BLaER1 treated with 17β-estradiol and CSF1 and Interleukin-3, amounts not matched to agents 10 nM and 100 nM (cell line): ENCODE results near the gene EZR.

Experiments
- H3K27ac ChIP-seq, 11 experiments: shearing (Covaris generic); formaldehyde crosslinking; 2 replicates each; pipeline ENCODE4 v1.8.1; 2022
- H3K27me3 ChIP-seq, 11 experiments: shearing (Covaris generic); formaldehyde crosslinking; 2 replicates each; pipeline ENCODE4 v1.8.1; 2022
- H3K36me3 ChIP-seq, 11 experiments: shearing (Covaris generic); formaldehyde crosslinking; 2 replicates each; pipeline ENCODE4 v1.8.1; 2022
- H3K4me1 ChIP-seq, 10 experiments: shearing (Covaris generic); formaldehyde crosslinking; 2 replicates each; pipeline ENCODE4 v1.8.1; 2022
- H3K4me2 ChIP-seq, 11 experiments: shearing (Covaris generic); formaldehyde crosslinking; 2 replicates each; pipeline ENCODE4 v1.8.1; 2022
- H3K4me3 ChIP-seq, 10 experiments: shearing (Covaris generic); formaldehyde crosslinking; 2 replicates each; pipeline ENCODE4 v1.8.1; 2022
- H3K9ac ChIP-seq, 11 experiments: shearing (Covaris generic); formaldehyde crosslinking; 2 replicates each; pipeline ENCODE4 v1.8.1; 2022
- H3K9me3 ChIP-seq, 11 experiments: shearing (Covaris generic); formaldehyde crosslinking; replicated peaks in 1 of 11; 2 replicates each; pipeline ENCODE4 v1.8.1; 2022
- H4K20me1 ChIP-seq, 11 experiments: shearing (Covaris generic); formaldehyde crosslinking; 2 replicates each; pipeline ENCODE4 v1.8.1; 2022
- Cebpa-rat ChIP-seq, 11 experiments: shearing (Covaris generic); IDR thresholded peaks; 2 replicates each; pipeline ENCODE4 v1.8.1; 2022

The EZR gene

GRCh38 chr6:158854214-158855101 is 35.3 kb upstream of the EZR start:
- Histone ChIP-seq H3K27ac (peak overlapping the region in 10 of 11 experiments; percentile 53 to 85 (median 76); a peak in 21 of 22 replicates), H3K27me3 (no peaks in the 10 kb centered on the region), H3K9ac (peak overlapping the region in 10 of 11 experiments; percentile 27 to 71 (median 52); a peak in 18 of 22 replicates), H3K9me3 (no peaks in the 10 kb centered on the region), H3K4me3 (peak overlapping the region in 2 of 10 experiments; percentile 7 to 32; a peak in 1 of 20 replicates), H3K36me3 (no peaks in the 10 kb centered on the region), H3K4me1 (peaks cover 49 to 91% (median 77%) of the 10 kb centered on the region in 10 experiments), H4K20me1 (no peaks in the 10 kb centered on the region), H3K4me2 (peak overlapping the region; percentile 61 to 96 (median 83))
- TF ChIP-seq Cebpa-rat (IDR thresholded peaks at IDR 0.05), result no peak

- Histone ChIP-seq H3K36me3 (no peaks in the 10 kb centered on the region), H3K9ac (peak overlapping the region in 6 of 11 experiments; percentile 27 to 71 (median 56); a peak in 9 of 22 replicates), H3K9me3 (no peaks in the 10 kb centered on the region), H3K4me1 (peaks cover 48 to 95% (median 76%) of the 10 kb centered on the region in 10 experiments), H4K20me1 (no peaks in the 10 kb centered on the region), H3K4me3 (0 out of 20 replicates have a peak overlapping the region, but pooled peaks of 1 of the 10 experiments have one; percentile 1), H3K27ac (peak overlapping the region in 10 of 11 experiments; percentile 53 to 85 (median 76); a peak in 20 of 22 replicates), H3K27me3 (no peaks in the 10 kb centered on the region), H3K4me2 (peak overlapping the region; percentile 61 to 96 (median 83))
- no peak for TF ChIP-seq Cebpa-rat (IDR thresholded peaks at IDR 0.05)
Measured at GRCh38 chr6:158853880-158854213, 34.7 kb upstream of the EZR start.

- Histone ChIP-seq H3K9ac (peak overlapping the region in 6 of 11 experiments; percentile 15 to 71 (median 54); a peak in 9 of 22 replicates), H3K27me3 (no peaks in the 10 kb centered on the region), H3K4me1 (peaks cover 42 to 92% (median 70%) of the 10 kb centered on the region in 10 experiments)
Measured at GRCh38 chr6:158853072-158853879, 34.1 kb upstream of the EZR start.

GRCh38 chr6:158852312-158853071 is 33.3 kb upstream of the EZR start:
- TF ChIP-seq Cebpa-rat (IDR thresholded peaks at IDR 0.05), result no peak
- Histone ChIP-seq H3K36me3 (no peaks in the 10 kb centered on the region), H3K9me3 (no peaks in the 10 kb centered on the region), H3K27me3 (no peaks in the 10 kb centered on the region), H3K9ac (no peak overlapping the region), H3K4me3 (no peak overlapping the region), H3K27ac (peak overlapping the region in 9 of 11 experiments; percentile 2 to 85 (median 40); a peak in 15 of 22 replicates), H3K4me1 (peaks cover 35 to 84% (median 62%) of the 10 kb centered on the region in 10 experiments), H4K20me1 (no peaks in the 10 kb centered on the region), H3K4me2 (peak overlapping the region in 8 of 11 experiments; percentile 81 to 96 (median 90); a peak in 15 of 22 replicates)

More at GRCh38 chr6:158853072-158853879, 34.1 kb upstream of the EZR start:
- H3K4me3 ChIP-seq, result 0 out of 20 replicates have a peak overlapping the region, but pooled peaks of 1 of the 10 experiments have one; percentile 1
- no peaks in the 10 kb centered on the region for H4K20me1 ChIP-seq
- H3K4me2 ChIP-seq, result peak overlapping the region; percentile 61 to 96 (median 83)
- no peaks in the 10 kb centered on the region for H3K36me3 ChIP-seq
- no peaks in the 10 kb centered on the region for H3K9me3 ChIP-seq
- peak overlapping the region in 10 of 11 experiments; percentile 53 to 85 (median 76); a peak in 19 of 22 replicates for H3K27ac ChIP-seq
- no peak for TF ChIP-seq Cebpa-rat (IDR thresholded peaks at IDR 0.05)

GRCh38 chr6:158850807-158851115 is 31.6 kb upstream of the EZR start:
- TF ChIP-seq Cebpa-rat (IDR thresholded peaks at IDR 0.05), result no peak
- Histone ChIP-seq H3K4me2 (peak overlapping the region in 2 of 11 experiments; percentile 54 to 83; a peak in 5 of 22 replicates), H3K9me3 (no peaks in the 10 kb centered on the region), H3K36me3 (no peaks in the 10 kb centered on the region), H3K27ac (peak overlapping the region in 4 of 11 experiments; percentile 37 to 90 (median 80); a peak in 8 of 22 replicates), H3K4me3 (no peak overlapping the region), H3K27me3 (no peaks in the 10 kb centered on the region), H3K4me1 (peaks cover 22 to 75% (median 47%) of the 10 kb centered on the region in 10 experiments), H4K20me1 (no peaks in the 10 kb centered on the region), H3K9ac (peak overlapping the region in 1 of 11 experiments; percentile 61; a peak in 2 of 22 replicates)

GRCh38 chr6:158849899-158850806 is 31.0 kb upstream of the EZR start:
- peaks cover 22 to 69% (median 41%) of the 10 kb centered on the region in 10 experiments for H3K4me1 ChIP-seq
- TF ChIP-seq Cebpa-rat (IDR thresholded peaks at IDR 0.05), result peak in 1 of 11 experiments; percentile 29; a peak in 2 of 22 replicates
- H3K27me3 ChIP-seq, result no peaks in the 10 kb centered on the region
- no peak overlapping the region for H3K4me3 ChIP-seq
- H4K20me1 ChIP-seq, result no peaks in the 10 kb centered on the region
- no peaks in the 10 kb centered on the region for H3K36me3 ChIP-seq
- H3K9ac ChIP-seq, result peak overlapping the region in 3 of 11 experiments; percentile 54 to 61 (median 54); a peak in 6 of 22 replicates
- no peaks in the 10 kb centered on the region for H3K9me3 ChIP-seq
- H3K27ac ChIP-seq, result peak overlapping the region in 8 of 11 experiments; percentile 1 to 90 (median 44); a peak in 10 of 22 replicates
- H3K4me2 ChIP-seq, result peak overlapping the region in 6 of 11 experiments; percentile 7 to 83 (median 59); a peak in 11 of 22 replicates

GRCh38 chr6:158848490-158848895 is 29.3 kb upstream of the EZR start:
- H3K27ac ChIP-seq, result peak overlapping the region in 1 of 11 experiments; percentile 42; a peak in 1 of 22 replicates

More at GRCh38 chr6:158848490-158848895, 29.3 kb upstream of the EZR start:
- no peak overlapping the region for H3K4me3 ChIP-seq
- H4K20me1 ChIP-seq, result no peaks in the 10 kb centered on the region
- no peak for TF ChIP-seq Cebpa-rat (IDR thresholded peaks at IDR 0.05)
- H3K4me1 ChIP-seq, result peaks cover 5 to 61% (median 26%) of the 10 kb centered on the region in 10 experiments
- no peaks in the 10 kb centered on the region for H3K36me3 ChIP-seq
- no peak overlapping the region for H3K9ac ChIP-seq
- H3K27me3 ChIP-seq, result no peaks in the 10 kb centered on the region
- no peaks in the 10 kb centered on the region for H3K9me3 ChIP-seq
- 0 out of 22 replicates have a peak overlapping the region, but pooled peaks of 1 of the 11 experiments have one; percentile 54 for H3K4me2 ChIP-seq
